ENCODE results near the gene RHEBL1. TPM values are rescaled to one million over a fixed set of nuclear protein-coding genes. Genes with fewer than 3 reads are reported as not detected.
A peak's percentile ranks its signal among the peaks of the same experiment; 100 is the strongest.

The RHEBL1 gene
- total and polyA plus RNA-seq, 10 donors: 2.0 to 6.7 (median 3.1) TPM

GRCh38 chr12:49018261-49019119, 51.3 kb downstream of the RHEBL1 start, which contains the start of gene PRKAG1:
PRKAG1 (minus strand) TSS chr12:49018776; CDS start chr12:49018740, 36 bp downstream.
- no peaks in the 10 kb centered on the region for H3K27me3 ChIP-seq (replicated peaks in 1 of 7)
- peaks cover 7 to 63% (median 30%) of the 10 kb centered on the region in 6 donors for H3K4me1 ChIP-seq
- H3K27ac ChIP-seq: peak within 1 kb of the TSS; percentile 93 to 98 (median 96)
- peak within 1 kb of the TSS; percentile 66 to 91 (median 76) for H3K4me3 ChIP-seq
- DNase-seq: peak; percentile 99
- 0 to 1% (median 0%) methylated on average over 42 to 59 of the region's 59 CpGs for WGBS, 5 donors
- TF ChIP-seq POLR2AphosphoS5 (IDR thresholded peaks at IDR 0.05) (peak; percentile 99 to 100 (median 100)), POLR2A (IDR thresholded peaks at IDR 0.05) (peak; percentile 37 to 82 (median 62)), CTCF (IDR thresholded peaks at IDR 0.05 in 8 of 11, conservative IDR thresholded peaks at IDR 0.05 in 3 of 11) (peak; percentile 21 to 76 (median 51))
- H3K9me3 ChIP-seq: no peaks in the 10 kb centered on the region
- peaks cover 0 to 35% (median 28%) of the 10 kb centered on the region in 6 donors for H3K36me3 ChIP-seq
- intact Hi-C loops (cut with DNase I; ENCODE audit: low total_unique reads): no loop called here

GRCh38 chr12:49017891-49018260, 51.9 kb downstream of the RHEBL1 start:
- Histone ChIP-seq H3K27me3 (replicated peaks in 1 of 7) (no peaks in the 10 kb centered on the region), H3K36me3 (peaks cover 0 to 35% (median 27%) of the 10 kb centered on the region in 6 donors), H3K4me3 (peak overlapping the region; percentile 66 to 91 (median 76)), H3K9me3 (no peaks in the 10 kb centered on the region), H3K27ac (peak overlapping the region; percentile 93 to 98 (median 96)), H3K4me1 (peaks cover 7 to 63% (median 30%) of the 10 kb centered on the region in 6 donors)
- TF ChIP-seq POLR2AphosphoS5 (IDR thresholded peaks at IDR 0.05): no peak
- peak in 1 of 11 experiments; percentile 4 for TF ChIP-seq CTCF (IDR thresholded peaks at IDR 0.05 in 8 of 11, conservative IDR thresholded peaks at IDR 0.05 in 3 of 11)
- no peak for DNase-seq
- 0 to 1% (median 1%) methylated on average over 8 of the region's 8 CpGs for WGBS, 5 donors
- intact Hi-C loops (cut with DNase I; ENCODE audit: low total_unique reads): no loop called here

DNA sequence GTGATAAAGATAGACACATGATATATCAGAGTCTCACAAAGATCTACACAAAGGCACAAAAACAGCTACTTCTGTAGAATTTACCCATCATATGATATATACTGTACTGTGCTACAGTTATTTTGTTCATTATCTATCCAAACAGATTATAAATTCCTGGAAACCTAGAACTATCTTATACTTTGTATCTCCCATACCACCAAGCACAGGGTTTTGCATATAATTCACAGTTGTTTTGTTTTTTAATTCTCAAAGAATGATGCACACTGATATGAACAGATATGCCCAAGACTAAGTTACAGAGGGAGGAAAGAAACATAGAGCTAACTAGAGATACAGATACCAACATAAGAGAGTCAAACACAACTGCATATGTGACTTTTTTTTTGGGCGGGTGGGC, 54.6 kb downstream of the RHEBL1 start:
- Histone ChIP-seq H3K9me3 (no peaks in the 10 kb centered on the region), H3K27me3 (replicated peaks in 1 of 7) (no peaks in the 10 kb centered on the region), H3K27ac (no peak overlapping the region), H3K4me3 (no peak overlapping the region), H3K36me3 (peaks cover 4 to 35% (median 31%) of the 10 kb centered on the region in 6 donors), H3K4me1 (peaks cover 7 to 55% (median 28%) of the 10 kb centered on the region in 6 donors)
- DNase-seq: no peak
- TF ChIP-seq CTCF (IDR thresholded peaks at IDR 0.05 in 8 of 11, conservative IDR thresholded peaks at IDR 0.05 in 3 of 11) (no peak), POLR2AphosphoS5 (IDR thresholded peaks at IDR 0.05) (no peak), POLR2A (IDR thresholded peaks at IDR 0.05) (no peak)
- intact Hi-C loops (cut with DNase I; ENCODE audit: low total_unique reads): no loop called here
- WGBS, 5 donors: 90 to 97% (median 96%) methylated on average over 1 of the region's 1 CpG

Other genes with a start within 250 kb of the RHEBL1 start
- gene DDX23, start 217.8 kb downstream of the RHEBL1 start, total RNA-seq: 100 to 1,000 TPM in 3 of 7 donors, 10 to 100 TPM in 4; 71.7 to 104 (median 91.7) TPM
- 10 to 100 TPM; 33.1 to 54.9 (median 49.2) TPM for gene DDX23, start 217.8 kb downstream of the RHEBL1 start, polyA plus RNA-seq
- 1 to 10 TPM in 5 of 7 donors, under 1 TPM in 2; 0.69 to 3.0 (median 1.5) TPM for gene RND1, start 204.1 kb downstream of the RHEBL1 start, total RNA-seq
- under 1 TPM; 0.65 to 0.93 (median 0.86) TPM for gene RND1, start 204.1 kb downstream of the RHEBL1 start, polyA plus RNA-seq
- 10 to 100 TPM; 27.8 to 73.8 (median 43.2) TPM for gene FKBP11, start 144.5 kb downstream of the RHEBL1 start, total RNA-seq
- gene FKBP11, start 144.5 kb downstream of the RHEBL1 start, polyA plus RNA-seq: 10 to 100 TPM; 31.8 to 49.8 (median 37.9) TPM
- gene ARF3, start 112.5 kb downstream of the RHEBL1 start, total RNA-seq: 100 to 1,000 TPM in 4 of 7 donors, 10 to 100 TPM in 3; 66.8 to 152 (median 125) TPM
- gene ARF3, start 112.5 kb downstream of the RHEBL1 start, polyA plus RNA-seq: 10 to 100 TPM; 22.2 to 54.1 (median 31.2) TPM
- gene WNT10B, start 98.2 kb downstream of the RHEBL1 start, total RNA-seq: 1 to 10 TPM in 6 of 7 donors, under 1 TPM in 1; 0.59 to 2.9 (median 2.0) TPM
- 1 to 10 TPM; 2.5 to 5.4 (median 4.6) TPM for gene WNT10B, start 98.2 kb downstream of the RHEBL1 start, polyA plus RNA-seq
- under 1 TPM in 3 of 7 donors, not detected in 4; 0.23 to 0.52 (median 0.41) TPM for gene WNT1, start 91.7 kb downstream of the RHEBL1 start, total RNA-seq
- gene WNT1, start 91.7 kb downstream of the RHEBL1 start, polyA plus RNA-seq: under 1 TPM in 1 of 3 donors, not detected in 2; 0.06 TPM
- gene DDN, start 70.6 kb downstream of the RHEBL1 start, total RNA-seq: 1 to 10 TPM in 1 of 7 donors, under 1 TPM in 5, not detected in 1; 0.15 to 2.0 (median 0.40) TPM
- under 1 TPM; 0.09 to 0.64 (median 0.42) TPM for gene DDN, start 70.6 kb downstream of the RHEBL1 start, polyA plus RNA-seq
- gene PRKAG1, start 51.2 kb downstream of the RHEBL1 start, total RNA-seq: 10 to 100 TPM; 40.2 to 47.2 (median 44.6) TPM
- 10 to 100 TPM; 34.1 to 41.4 (median 39.8) TPM for gene PRKAG1, start 51.2 kb downstream of the RHEBL1 start, polyA plus RNA-seq
- gene KMT2D, start 9.2 kb downstream of the RHEBL1 start, total RNA-seq: 100 to 1,000 TPM; 115 to 172 (median 163) TPM
- gene KMT2D, start 9.2 kb downstream of the RHEBL1 start, polyA plus RNA-seq: 10 to 100 TPM in 1 of 3 donors, 1 to 10 TPM in 2; 5.1 to 42.1 (median 6.0) TPM
- 1 to 10 TPM in 3 of 7 donors, under 1 TPM in 4; 0.33 to 2.6 (median 0.79) TPM for gene DHH, start 24.8 kb upstream of the RHEBL1 start, total RNA-seq
- gene DHH, start 24.8 kb upstream of the RHEBL1 start, polyA plus RNA-seq: under 1 TPM; 0.09 to 0.74 (median 0.59) TPM
- gene LMBR1L, start 40.9 kb upstream of the RHEBL1 start, total RNA-seq: 100 to 1,000 TPM in 2 of 7 donors, 10 to 100 TPM in 5; 60.3 to 108 (median 85.8) TPM
- gene LMBR1L, start 40.9 kb upstream of the RHEBL1 start, polyA plus RNA-seq: 10 to 100 TPM; 44.1 to 78.0 (median 61.2) TPM
- gene TUBA1B, start 61.4 kb upstream of the RHEBL1 start, total RNA-seq: 100 to 1,000 TPM; 326 to 706 (median 476) TPM
- gene TUBA1B, start 61.4 kb upstream of the RHEBL1 start, polyA plus RNA-seq: 100 to 1,000 TPM; 231 to 582 (median 476) TPM
- gene TUBA1A, start 119.1 kb upstream of the RHEBL1 start, total RNA-seq: 100 to 1,000 TPM in 2 of 7 donors, 10 to 100 TPM in 5; 47.2 to 120 (median 71.7) TPM
- gene TUBA1A, start 119.1 kb upstream of the RHEBL1 start, polyA plus RNA-seq: 10 to 100 TPM; 52.0 to 68.5 (median 66.4) TPM
- 10 to 100 TPM; 36.3 to 71.7 (median 57.4) TPM for gene TUBA1C, start 195.1 kb upstream of the RHEBL1 start, total RNA-seq
- gene TUBA1C, start 195.1 kb upstream of the RHEBL1 start, polyA plus RNA-seq: 10 to 100 TPM; 44.0 to 89.6 (median 82.0) TPM
- 1 to 10 TPM in 3 of 7 donors, under 1 TPM in 4; 0.26 to 2.6 (median 0.98) TPM for gene PRPH, start 225.2 kb upstream of the RHEBL1 start, total RNA-seq
- gene PRPH, start 225.2 kb upstream of the RHEBL1 start, polyA plus RNA-seq: 1 to 10 TPM in 2 of 3 donors, under 1 TPM in 1; 0.67 to 3.0 (median 2.5) TPM